Lower leg skin (tissue), 4 donors: ENCODE data around the gene SINHCAF. TPM values are rescaled to one million over a fixed set of nuclear protein-coding genes. Genes with fewer than 3 reads are reported as not detected.
A peak's percentile ranks its signal among the peaks of the same experiment; 100 is the strongest.

Experiments
- DNase-seq, 2 donors: peaks; one replicate each; pipeline ENCODE4 v3.0.0-alpha.2; 2019; ENCODE audit warnings: low spot score in 2 of 2
- H3K4me3 ChIP-seq: fragments of 200-600 bp; sonication (generic); 2 replicates; pipeline ENCODE4 v1.5.1; 2017; ENCODE audit warnings: mild to moderate bottlenecking, low read depth; ENCODE audit not compliant: poor library complexity, severe bottlenecking
- POLR2A ChIP-seq, 2 donors: fragments of 450-650 bp; IDR thresholded peaks; one replicate each; pipeline ENCODE4 v1.6.1; 2016 to 2017; ENCODE audit warnings: antibody characterized with exemption in 2 of 2, mild to moderate bottlenecking in 1 of 2, moderate library complexity in 1 of 2
- WGBS, 2 donors: methylation state at CpG; one replicate each; pipeline ENCODE4 v1.1.5; 2018; 5-methylcytosine and 5-hydroxymethylcytosine counted together
- intact Hi-C: fragments of 100-400 bp; cut with DNase I; formaldehyde crosslinking; loops from one replicate; pipeline ENCODE4 v1.15.0; 2023; ENCODE audit warnings: low total_unique reads
- total RNA-seq, 4 donors: library from RNA; depleted of rRNA; stranded (reverse); fragments of >200 nt; gene quantifications; one replicate each; pipeline ENCODE4 v1.1.0, GENCODE V29; 2016
- TF ChIP-seq, protein P1 (sequence below), 3 donors: fragments of 450-650 bp; IDR thresholded peaks; one replicate each; pipeline ENCODE4 v1.5.1; 2016; ENCODE audit warnings: antibody characterized with exemption in 3 of 3, mild to moderate bottlenecking in 3 of 3, moderate library complexity in 2 of 3

The SINHCAF gene
- total RNA-seq, 4 donors from 2014 or later: 56.9 to 144 (median 96.5) TPM

DNA sequence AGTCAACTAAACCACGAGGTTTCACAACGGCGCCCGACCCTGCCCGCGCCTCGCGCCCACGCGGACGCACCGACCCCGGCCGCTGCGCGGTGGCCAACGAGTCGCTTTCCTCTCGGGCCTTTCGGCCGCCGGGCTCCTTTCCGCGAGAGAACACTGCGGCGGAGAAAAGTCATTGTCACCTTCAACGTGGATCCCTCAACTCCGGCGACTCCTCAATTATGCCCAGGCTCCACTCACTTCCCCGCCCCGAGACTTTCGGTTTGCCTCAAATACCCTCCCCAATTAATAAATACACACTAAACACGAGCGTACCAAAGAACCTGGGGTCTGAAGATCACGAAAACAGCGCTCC is 450 bp downstream of the SINHCAF start:
- intact Hi-C loops: no loop called here
- TF ChIP-seq, protein P1, sequence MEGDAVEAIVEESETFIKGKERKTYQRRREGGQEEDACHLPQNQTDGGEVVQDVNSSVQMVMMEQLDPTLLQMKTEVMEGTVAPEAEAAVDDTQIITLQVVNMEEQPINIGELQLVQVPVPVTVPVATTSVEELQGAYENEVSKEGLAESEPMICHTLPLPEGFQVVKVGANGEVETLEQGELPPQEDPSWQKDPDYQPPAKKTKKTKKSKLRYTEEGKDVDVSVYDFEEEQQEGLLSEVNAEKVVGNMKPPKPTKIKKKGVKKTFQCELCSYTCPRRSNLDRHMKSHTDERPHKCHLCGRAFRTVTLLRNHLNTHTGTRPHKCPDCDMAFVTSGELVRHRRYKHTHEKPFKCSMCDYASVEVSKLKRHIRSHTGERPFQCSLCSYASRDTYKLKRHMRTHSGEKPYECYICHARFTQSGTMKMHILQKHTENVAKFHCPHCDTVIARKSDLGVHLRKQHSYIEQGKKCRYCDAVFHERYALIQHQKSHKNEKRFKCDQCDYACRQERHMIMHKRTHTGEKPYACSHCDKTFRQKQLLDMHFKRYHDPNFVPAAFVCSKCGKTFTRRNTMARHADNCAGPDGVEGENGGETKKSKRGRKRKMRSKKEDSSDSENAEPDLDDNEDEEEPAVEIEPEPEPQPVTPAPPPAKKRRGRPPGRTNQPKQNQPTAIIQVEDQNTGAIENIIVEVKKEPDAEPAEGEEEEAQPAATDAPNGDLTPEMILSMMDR (IDR thresholded peaks at IDR 0.05): no peak
- no peak for TF ChIP-seq POLR2A (IDR thresholded peaks at IDR 0.05)
- peak in 1 of 2 donors; percentile 87 for DNase-seq
- peak overlapping the region; percentile 66 for H3K4me3 ChIP-seq
- WGBS, 2 donors: 0% methylated on average over 17 to 25 of the region's 36 CpGs

DNA sequence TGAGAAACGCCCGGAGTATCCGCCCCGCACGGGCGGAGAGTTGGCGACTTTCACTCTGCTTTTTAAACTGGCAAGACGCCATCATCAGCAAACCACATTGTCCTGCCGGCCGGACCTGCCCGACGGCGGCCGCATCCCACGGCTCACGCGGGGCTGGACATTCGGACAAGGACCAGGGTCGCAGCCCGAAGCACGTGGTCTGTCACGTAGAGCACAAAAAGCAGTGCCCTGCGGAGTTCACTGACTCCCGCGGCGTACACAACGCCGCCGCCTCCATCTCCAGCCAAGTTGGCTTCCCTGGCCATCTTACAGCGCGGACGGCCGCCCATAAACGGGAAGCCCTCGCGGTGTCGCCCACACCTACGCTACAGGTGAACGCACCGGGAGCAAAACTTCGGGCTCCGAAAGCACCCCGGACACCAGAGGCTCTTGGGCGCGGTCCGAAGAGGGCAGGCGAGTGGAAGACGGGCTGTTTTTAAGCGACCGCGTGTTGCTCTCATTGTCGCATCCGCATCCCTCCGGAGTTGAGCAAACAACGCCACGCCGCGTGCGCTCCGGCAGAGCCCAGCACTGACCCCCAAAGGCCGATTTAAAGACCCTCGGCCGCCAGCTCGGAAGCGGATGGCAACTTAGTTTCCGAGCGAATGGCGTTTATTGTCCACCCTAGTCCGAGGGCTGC is 966 bp downstream of the SINHCAF start:
- H3K4me3 ChIP-seq: peak overlapping the region; percentile 66
- DNase-seq: peak; percentile 53 to 92
- TF ChIP-seq, protein P1 (IDR thresholded peaks at IDR 0.05): no peak
- TF ChIP-seq POLR2A (IDR thresholded peaks at IDR 0.05): no peak
- WGBS, 2 donors: 0 to 1% methylated on average over 25 to 40 of the region's 69 CpGs
- intact Hi-C loops: no loop called here

DNA sequence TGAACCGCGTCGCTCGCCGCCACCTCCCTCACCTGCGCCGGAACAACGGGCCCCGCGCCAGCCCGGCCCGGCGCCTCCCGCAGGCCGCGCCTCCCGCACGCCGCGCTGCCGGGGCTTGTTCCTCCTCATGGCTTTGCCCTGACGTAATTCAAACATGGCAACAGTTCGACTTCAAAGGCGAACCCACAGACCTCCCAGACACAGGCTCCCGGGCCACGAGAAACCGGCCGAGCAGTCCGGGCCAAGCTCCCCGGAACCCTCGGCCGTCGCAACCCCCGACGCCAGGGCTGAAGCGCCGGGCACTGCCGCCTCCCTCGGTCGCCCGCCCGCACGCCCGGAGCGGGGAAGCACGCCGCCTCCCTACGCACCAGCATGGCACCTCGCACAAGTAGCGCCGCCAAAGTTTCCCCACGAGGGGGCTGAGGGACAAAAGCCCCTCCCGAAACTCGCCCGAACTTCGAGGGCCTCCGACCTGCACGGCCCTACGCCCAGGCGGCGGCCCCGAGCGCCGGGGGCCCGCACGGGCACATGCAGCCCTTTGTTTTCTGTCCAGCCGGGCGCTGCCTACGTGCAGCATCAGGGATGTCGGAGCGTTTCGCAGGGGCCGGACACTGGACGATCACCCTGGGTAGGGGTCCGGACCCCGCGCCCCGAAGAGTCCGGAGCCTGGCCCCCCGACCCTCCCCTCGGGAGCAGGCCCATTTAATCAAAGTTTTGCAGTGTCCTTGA is 1.7 kb downstream of the SINHCAF start:
- WGBS, 2 donors: 0 to 1% methylated on average over 24 to 71 of the region's 81 CpGs
- H3K4me3 ChIP-seq: peak overlapping the region; percentile 66
- DNase-seq: peak; percentile 54 to 93
- TF ChIP-seq, protein P1 (IDR thresholded peaks at IDR 0.05): no peak
- TF ChIP-seq POLR2A (IDR thresholded peaks at IDR 0.05): no peak
- intact Hi-C loops: no loop called here

DNA sequence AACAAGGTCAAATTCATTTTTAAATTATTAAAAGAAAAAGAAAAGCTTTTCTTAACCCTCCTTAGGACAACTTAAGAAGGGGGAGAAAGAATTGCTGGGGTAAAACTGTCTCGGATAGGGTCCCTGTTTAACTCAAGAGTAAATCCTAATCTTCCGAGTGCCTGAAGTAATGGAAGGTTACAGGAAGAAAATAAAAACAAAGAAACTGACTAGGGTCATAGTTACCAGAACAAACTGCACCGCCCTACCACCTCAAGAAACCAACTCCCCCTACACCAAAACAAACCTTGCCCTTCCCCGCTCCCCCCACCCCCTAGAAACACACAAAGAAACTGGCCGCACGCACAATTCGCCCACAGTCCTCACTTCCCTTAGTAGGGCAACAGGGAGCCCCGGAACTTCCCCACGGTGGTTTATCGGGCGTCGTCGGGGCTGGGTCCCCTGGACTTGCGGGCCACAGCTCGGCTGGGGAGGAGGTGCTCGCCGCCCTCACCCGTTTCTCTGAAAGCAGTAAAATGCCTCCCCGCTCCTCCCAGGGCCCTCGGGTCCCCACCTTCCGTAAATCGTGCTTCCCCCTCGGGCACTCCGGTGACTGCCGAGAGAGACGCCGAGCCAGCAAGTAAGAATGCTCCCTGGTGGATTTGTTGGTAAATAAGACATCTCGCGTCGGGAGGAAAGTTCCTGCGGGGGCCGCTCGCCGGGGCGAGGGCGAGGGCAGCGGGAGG is 2.4 kb downstream of the SINHCAF start:
- WGBS, 2 donors: 8 to 18% methylated on average over 18 to 32 of the region's 37 CpGs
- no peak for TF ChIP-seq POLR2A (IDR thresholded peaks at IDR 0.05)
- TF ChIP-seq, protein P1 (IDR thresholded peaks at IDR 0.05): no peak
- peak overlapping the region; percentile 66 for H3K4me3 ChIP-seq
- peak; percentile 33 to 87 for DNase-seq
- intact Hi-C loops: no loop called here

DNA sequence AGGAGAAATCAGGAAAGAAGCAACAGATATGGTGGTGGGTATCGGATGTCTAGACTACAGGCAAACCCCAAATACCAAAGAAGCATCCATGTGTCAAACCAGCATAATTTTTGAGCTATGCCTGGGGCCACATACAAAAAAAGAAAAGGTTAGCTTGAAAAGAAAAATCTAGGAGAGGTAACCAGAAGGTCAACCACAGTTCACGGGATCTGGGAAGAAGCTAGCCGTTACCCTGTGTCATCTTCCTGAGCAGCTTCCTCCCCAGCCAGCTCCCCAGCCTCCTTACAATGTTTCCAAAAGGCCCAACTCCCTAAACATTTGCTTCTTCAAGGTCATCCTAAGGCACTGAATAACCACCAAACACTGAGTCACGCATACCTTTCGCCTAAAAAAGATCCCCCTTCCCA is 3.1 kb downstream of the SINHCAF start:
- 54 to 58% methylated on average over 5 of the region's 5 CpGs for WGBS, 2 donors
- TF ChIP-seq, protein P1 (IDR thresholded peaks at IDR 0.05): no peak
- no peak for TF ChIP-seq POLR2A (IDR thresholded peaks at IDR 0.05)
- intact Hi-C loops: no loop called here
- H3K4me3 ChIP-seq: no peak overlapping the region
- DNase-seq: no peak
